Subcutaneous adipose tissue (tissue), 4 donors: ENCODE data around the gene OR2T8. TPM values are rescaled to one million over a fixed set of nuclear protein-coding genes. Genes with fewer than 3 reads are reported as not detected.

Experiments
- total RNA-seq, 4 donors: library from RNA; depleted of rRNA; stranded (reverse); fragments of >200 nt; gene quantifications; one replicate each; pipeline ENCODE4 v1.1.0, GENCODE V29; 2016
- TF ChIP-seq, protein P1 (sequence below): fragments of 450-650 bp; IDR thresholded peaks from one replicate; pipeline ENCODE4 v1.5.1; 2016; ENCODE audit warnings: low read depth, mild to moderate bottlenecking, control low read depth, antibody characterized with exemption, moderate library complexity

OR2T8 gene
- total RNA-seq, 4 donors from 2014 or later, result not detected

DNA sequence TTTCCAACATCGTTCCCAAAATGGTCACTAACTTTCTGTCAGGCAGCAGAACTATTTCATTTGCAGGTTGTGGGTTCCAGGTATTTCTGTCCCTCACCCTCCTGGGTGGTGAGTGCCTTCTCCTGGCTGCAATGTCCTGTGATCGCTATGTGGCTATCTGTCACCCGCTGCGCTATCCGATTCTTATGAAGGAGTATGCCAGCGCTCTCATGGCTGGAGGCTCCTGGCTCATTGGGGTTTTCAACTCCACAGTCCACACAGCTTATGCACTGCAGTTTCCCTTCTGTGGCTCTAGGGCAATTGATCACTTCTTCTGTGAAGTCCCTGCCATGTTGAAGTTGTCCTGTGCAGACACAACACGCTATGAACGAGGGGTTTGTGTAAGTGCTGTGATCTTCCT lies 13.9 kb downstream of the OR2T8 start:
- TF ChIP-seq, protein P1, sequence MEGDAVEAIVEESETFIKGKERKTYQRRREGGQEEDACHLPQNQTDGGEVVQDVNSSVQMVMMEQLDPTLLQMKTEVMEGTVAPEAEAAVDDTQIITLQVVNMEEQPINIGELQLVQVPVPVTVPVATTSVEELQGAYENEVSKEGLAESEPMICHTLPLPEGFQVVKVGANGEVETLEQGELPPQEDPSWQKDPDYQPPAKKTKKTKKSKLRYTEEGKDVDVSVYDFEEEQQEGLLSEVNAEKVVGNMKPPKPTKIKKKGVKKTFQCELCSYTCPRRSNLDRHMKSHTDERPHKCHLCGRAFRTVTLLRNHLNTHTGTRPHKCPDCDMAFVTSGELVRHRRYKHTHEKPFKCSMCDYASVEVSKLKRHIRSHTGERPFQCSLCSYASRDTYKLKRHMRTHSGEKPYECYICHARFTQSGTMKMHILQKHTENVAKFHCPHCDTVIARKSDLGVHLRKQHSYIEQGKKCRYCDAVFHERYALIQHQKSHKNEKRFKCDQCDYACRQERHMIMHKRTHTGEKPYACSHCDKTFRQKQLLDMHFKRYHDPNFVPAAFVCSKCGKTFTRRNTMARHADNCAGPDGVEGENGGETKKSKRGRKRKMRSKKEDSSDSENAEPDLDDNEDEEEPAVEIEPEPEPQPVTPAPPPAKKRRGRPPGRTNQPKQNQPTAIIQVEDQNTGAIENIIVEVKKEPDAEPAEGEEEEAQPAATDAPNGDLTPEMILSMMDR, result no peak

DNA sequence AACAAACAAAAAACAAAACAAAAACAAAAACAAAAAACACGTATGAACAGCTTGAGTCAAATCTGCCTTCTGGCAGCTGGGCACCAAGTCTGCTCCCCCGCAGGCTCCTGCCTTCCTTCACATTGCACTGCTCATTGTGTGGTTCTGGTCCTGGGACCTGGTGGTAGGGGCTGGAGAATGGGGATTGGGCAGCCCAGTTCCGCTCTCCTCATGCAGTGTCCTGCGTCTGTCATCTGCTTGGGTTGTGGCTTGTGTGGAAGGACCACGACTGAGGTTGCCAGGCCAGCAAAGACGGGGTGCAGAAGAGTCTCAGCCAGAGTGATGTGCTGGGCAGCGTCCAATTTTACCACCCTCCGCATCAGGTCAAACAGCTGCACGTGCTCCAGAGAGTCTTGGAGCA lies 15.7 kb downstream of the OR2T8 start:
- TF ChIP-seq, protein P1, result no peak

DNA sequence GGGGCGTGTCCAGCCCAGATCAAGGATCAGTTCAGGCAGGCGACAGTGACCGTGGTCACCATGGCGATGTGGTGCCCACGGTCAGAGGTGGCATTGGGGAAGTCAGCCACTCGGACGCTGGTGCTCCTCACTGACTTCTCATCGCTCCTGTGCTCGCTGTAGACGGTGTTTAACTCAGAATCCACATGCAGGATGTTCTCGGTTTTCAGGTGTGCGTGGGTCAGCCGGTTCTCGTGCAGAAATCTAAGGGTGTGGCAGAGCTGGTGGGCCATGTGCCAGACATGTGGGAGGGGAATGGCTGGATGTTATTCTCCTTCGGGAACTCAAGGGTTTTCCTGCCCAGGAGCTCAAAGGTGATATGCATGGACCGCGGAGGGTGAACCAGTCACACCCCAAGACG lies 16.4 kb downstream of the OR2T8 start:
- TF ChIP-seq, protein P1, result no peak

DNA sequence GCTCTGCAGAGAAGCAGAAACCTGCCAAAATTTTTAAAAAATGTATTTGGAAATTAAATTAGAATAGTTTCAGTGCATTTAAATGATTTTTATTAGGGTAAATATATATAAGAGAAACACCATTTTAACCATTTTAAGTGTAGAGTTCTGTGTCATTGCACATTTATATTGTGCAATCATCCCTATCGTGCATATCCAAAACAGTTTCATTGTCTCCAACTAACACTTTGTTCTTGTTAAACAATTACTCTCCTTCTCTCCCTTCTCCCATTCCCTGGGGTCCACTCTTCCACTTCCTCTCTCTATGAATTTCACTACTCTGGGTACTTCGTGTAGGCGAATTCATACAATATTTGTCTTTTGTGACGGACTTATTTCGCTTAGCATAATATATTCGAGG lies 22.6 kb downstream of the OR2T8 start:
- TF ChIP-seq, protein P1, result no peak

DNA sequence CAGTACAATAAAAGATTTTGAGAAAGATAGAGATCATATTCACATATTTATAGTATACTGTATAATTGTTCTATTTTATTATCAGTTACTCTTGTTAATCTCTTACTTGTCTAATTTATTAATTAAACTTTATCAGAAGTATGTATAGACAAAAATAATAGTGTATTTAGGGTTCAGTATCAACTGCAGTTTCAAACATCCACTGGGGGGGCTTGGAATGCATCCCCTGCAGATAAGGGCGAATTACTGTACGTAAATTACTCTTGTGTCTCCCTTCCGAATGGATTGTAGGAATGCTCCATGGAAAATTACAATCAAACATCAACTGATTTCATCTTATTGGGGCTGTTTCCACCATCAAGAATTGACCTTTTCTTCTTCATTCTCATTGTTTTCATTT lies 28.5 kb downstream of the OR2T8 start, which contains the start of gene OR2L8:
Gene OR2L8, plus strand, starts transcription at position 301 of the 400 bp plus-strand sequence. Its CDS starts 0 bp downstream, at position 301.
- TF ChIP-seq, protein P1, result no peak

DNA sequence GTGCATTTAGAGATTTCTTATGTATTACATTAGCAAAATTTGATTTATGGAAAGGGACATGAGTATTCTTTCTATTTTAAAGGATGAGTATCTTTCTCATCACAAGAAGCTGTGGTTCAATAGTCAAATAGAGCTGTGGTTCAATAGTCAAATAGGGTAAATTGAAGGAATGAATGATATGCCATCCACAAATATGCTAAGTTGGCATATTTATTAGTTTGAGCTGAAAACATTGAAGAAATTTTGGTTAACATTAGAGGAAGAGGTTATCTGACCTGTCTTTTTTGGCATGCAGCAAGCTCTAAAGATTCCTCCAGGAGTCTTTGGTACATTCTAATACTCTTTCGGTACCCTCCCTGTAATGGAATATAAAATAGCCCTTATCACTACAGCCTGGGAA lies 33.4 kb downstream of the OR2T8 start:
- TF ChIP-seq, protein P1, result no peak

DNA sequence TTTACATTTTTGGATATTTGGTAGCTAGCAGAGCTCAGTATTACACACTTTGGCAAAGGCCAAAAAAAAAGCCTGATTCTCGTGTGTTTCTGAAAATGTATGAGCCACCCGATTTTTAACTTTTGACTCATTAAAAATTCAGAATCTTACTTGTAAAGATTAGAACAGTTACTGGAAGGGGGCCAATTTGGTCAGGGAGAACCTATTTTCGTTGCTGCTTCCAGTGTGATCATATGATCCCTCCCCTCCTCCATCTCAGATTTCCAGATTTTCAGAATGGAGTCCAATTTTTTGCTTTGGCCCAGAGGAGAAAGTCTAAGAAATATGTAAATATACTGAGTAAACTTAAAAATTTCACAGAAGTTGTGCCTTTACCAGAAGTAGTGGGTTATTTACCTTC lies 41.7 kb downstream of the OR2T8 start:
- TF ChIP-seq, protein P1, result no peak
